PFSK-1 (cell line): ENCODE measurements around the gene RORB.

Source experiments
- FOXP2 ChIP-seq: optimal IDR thresholded peaks from 2 replicates; pipeline ENCODE3; 2011; ENCODE audit warnings: borderline replicate concordance, control low read depth, inconsistent platforms; ENCODE audit not compliant: insufficient read depth; ENCODE audit errors: extremely low read length, extremely low read depth
- POLR2AphosphoS5 ChIP-seq: IDR thresholded peaks from 2 replicates; pipeline ENCODE4 v1.6.1; 2012; ENCODE audit warnings: low read depth, mild to moderate bottlenecking, control low read depth, low read length, moderate library complexity
- TF ChIP-seq, protein P1 (sequence below), 2 experiments: IDR thresholded peaks; 2 replicates each; pipeline versions ENCODE4 v1.6.1 to v1.8.0; 2011 to 2012; ENCODE audit warnings: low read depth in 2 of 2, low read length in 2 of 2, control low read depth in 1 of 2, inconsistent platforms in 1 of 2, mild to moderate bottlenecking in 1 of 2, moderate library complexity in 1 of 2; ENCODE audit not compliant: insufficient read depth in 1 of 2

- TF ChIP-seq FOXP2 (no peak), POLR2AphosphoS5 (no peak)
- TF ChIP-seq, protein P1, sequence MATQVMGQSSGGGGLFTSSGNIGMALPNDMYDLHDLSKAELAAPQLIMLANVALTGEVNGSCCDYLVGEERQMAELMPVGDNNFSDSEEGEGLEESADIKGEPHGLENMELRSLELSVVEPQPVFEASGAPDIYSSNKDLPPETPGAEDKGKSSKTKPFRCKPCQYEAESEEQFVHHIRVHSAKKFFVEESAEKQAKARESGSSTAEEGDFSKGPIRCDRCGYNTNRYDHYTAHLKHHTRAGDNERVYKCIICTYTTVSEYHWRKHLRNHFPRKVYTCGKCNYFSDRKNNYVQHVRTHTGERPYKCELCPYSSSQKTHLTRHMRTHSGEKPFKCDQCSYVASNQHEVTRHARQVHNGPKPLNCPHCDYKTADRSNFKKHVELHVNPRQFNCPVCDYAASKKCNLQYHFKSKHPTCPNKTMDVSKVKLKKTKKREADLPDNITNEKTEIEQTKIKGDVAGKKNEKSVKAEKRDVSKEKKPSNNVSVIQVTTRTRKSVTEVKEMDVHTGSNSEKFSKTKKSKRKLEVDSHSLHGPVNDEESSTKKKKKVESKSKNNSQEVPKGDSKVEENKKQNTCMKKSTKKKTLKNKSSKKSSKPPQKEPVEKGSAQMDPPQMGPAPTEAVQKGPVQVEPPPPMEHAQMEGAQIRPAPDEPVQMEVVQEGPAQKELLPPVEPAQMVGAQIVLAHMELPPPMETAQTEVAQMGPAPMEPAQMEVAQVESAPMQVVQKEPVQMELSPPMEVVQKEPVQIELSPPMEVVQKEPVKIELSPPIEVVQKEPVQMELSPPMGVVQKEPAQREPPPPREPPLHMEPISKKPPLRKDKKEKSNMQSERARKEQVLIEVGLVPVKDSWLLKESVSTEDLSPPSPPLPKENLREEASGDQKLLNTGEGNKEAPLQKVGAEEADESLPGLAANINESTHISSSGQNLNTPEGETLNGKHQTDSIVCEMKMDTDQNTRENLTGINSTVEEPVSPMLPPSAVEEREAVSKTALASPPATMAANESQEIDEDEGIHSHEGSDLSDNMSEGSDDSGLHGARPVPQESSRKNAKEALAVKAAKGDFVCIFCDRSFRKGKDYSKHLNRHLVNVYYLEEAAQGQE (IDR thresholded peaks at IDR 0.05; ENCODE audit: insufficient read depth in 1 of 2, low read depth in 2 of 2, low read length in 2 of 2) = no peak
Measured at GRCh38 chr9:74449060-74449459, 48.1 kb upstream of the RORB start.
